Measurements from ENCODE around the gene COX5B.
"Not testable (repeated sequence)": the region's sequence is repeated elsewhere in the genome, so short reads cannot be mapped to it uniquely, and the experiment has no call there.

COX5B gene, protein sequence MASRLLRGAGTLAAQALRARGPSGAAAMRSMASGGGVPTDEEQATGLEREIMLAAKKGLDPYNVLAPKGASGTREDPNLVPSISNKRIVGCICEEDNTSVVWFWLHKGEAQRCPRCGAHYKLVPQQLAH

DNA sequence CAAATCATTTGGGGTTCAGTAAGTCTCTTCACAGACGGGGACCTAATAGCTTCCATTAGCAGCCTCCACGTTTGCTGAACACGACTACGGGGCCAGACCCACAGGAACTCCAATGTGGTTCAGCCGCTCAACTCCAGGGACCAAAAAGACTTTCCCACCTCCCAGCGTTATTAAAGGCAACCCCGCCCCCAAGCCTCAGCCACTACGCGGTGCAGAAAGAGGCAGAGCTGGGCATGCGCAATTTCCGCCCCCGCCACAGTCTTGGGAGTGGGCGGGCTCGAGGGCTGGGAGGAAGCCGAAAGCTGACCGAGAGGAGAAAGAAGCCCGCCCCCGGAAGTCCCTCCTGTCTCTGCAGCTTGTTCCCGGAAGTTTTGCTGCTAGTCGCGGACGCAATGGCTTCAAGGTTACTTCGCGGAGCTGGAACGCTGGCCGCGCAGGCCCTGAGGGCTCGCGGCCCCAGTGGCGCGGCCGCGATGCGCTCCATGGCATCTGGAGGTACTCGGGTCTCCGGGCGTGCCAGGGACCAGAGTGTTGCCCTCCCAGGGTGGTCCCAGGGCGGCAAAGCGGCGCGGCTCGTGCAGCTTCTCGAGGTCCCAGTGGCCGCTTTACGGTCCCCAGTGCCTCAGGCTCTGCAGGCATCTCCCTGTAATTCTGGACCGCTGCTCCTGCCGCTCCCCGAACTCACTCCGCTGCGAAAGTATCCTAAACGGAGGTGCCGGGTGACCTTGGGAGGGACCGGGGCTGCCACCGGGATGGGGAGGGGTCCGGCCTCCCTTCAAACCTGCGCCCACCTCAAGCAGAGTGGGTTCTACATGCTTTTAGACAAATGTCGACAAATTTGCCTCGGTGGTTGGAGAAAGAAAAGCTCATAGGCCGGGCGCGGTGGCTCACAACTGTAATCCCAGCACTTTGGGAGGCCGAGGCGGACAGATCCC, at the start of gene COX5B:
TSS of gene COX5B (plus strand) at position 368 of the 935 bp plus-strand sequence. CDS start at position 393, 25 bp downstream.
- H3K27me3 ChIP-seq (ENCODE audit: insufficient read depth, low read length), result no peaks in the 10 kb centered on the region
- no peaks in the 10 kb centered on the region for H3K9me3 ChIP-seq (ENCODE audit: low read length)
- H3K4me3 ChIP-seq (ENCODE audit: low read length), result peak within 1 kb of the TSS; percentile 88
- peaks cover 27% of the 10 kb centered on the region for H3K36me3 ChIP-seq (ENCODE audit: insufficient read depth, low read length)
- peak within 1 kb of the TSS; percentile 96 for H2AFZ ChIP-seq (ENCODE audit: low read depth, low read length)
- H3K4me1 ChIP-seq (ENCODE audit: insufficient read depth, low read length), result peaks cover 5% of the 10 kb centered on the region

DNA sequence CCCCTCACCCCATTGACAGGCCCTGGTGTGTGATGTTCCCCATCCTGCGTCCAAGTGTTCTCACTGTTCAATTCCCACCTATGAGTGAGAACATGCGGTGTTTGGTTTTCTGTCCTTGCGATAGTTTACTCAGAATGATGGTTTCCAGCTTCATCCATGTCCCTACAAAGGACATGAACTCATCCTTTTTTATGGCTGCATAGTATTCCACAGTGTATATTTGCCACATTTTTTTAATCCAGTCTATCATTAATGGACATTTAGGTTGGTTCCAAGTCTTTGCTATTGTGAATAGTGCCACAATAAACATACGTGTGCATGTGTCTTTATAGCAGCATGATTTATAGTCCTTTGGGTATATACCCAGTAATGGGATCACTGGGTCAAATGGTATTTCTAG, 49.7 kb upstream of the COX5B start:
- H3K4me3 ChIP-seq (ENCODE audit: low read length); H3K9me3 ChIP-seq (ENCODE audit: low read length); H3K27me3 ChIP-seq (ENCODE audit: insufficient read depth, low read length); H3K4me1 ChIP-seq (ENCODE audit: insufficient read depth, low read length); H2AFZ ChIP-seq (ENCODE audit: low read depth, low read length); H3K36me3 ChIP-seq (ENCODE audit: insufficient read depth, low read length): not testable (repeated sequence)

DNA sequence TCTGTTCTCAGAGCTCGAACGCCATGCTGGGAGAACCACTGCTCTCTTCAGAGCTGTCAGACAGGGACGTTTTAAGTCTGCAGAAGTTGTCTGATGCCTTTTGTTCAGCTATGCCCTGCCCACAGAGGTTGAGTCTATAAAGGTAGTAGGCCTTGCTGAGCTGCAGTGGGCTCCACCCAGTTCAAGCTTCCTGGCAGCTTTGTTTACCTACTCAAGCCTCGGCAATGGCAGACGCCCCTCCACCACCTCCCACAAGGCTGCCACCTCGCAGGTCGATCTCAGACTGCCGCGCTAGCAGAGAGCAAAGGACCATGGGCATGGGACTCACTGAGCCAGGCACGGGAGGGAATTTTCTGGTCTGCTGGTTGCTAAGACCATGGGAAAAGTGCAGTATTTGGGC, 44.3 kb upstream of the COX5B start:
- not testable (repeated sequence) for H3K4me1 ChIP-seq (ENCODE audit: insufficient read depth, low read length); H3K27me3 ChIP-seq (ENCODE audit: insufficient read depth, low read length); H3K9me3 ChIP-seq (ENCODE audit: low read length); H2AFZ ChIP-seq (ENCODE audit: low read depth, low read length); H3K4me3 ChIP-seq (ENCODE audit: low read length); H3K36me3 ChIP-seq (ENCODE audit: insufficient read depth, low read length)

DNA sequence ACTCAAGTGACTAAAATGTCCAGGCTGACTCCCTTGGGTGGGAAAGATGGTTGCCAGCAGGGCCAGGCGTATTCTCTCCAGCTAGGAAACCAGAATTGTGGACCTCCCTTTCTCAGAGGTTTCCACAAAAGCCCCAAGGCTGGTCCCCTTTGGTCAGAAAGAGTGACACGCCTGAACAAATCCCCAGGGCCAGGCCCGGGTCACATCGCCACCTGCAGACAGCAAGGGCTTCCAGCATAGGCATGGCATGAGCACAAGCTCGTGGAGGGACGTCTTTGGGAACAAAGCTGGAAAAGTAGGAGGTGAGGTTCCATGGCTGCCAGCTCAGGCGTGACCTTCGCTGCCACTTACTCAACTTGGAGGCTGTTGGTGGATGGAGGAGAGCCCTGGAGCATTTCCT, 40.8 kb upstream of the COX5B start:
- not testable (repeated sequence) for H3K27me3 ChIP-seq (ENCODE audit: insufficient read depth, low read length); H3K4me3 ChIP-seq (ENCODE audit: low read length); H2AFZ ChIP-seq (ENCODE audit: low read depth, low read length); H3K36me3 ChIP-seq (ENCODE audit: insufficient read depth, low read length); H3K4me1 ChIP-seq (ENCODE audit: insufficient read depth, low read length); H3K9me3 ChIP-seq (ENCODE audit: low read length)

DNA sequence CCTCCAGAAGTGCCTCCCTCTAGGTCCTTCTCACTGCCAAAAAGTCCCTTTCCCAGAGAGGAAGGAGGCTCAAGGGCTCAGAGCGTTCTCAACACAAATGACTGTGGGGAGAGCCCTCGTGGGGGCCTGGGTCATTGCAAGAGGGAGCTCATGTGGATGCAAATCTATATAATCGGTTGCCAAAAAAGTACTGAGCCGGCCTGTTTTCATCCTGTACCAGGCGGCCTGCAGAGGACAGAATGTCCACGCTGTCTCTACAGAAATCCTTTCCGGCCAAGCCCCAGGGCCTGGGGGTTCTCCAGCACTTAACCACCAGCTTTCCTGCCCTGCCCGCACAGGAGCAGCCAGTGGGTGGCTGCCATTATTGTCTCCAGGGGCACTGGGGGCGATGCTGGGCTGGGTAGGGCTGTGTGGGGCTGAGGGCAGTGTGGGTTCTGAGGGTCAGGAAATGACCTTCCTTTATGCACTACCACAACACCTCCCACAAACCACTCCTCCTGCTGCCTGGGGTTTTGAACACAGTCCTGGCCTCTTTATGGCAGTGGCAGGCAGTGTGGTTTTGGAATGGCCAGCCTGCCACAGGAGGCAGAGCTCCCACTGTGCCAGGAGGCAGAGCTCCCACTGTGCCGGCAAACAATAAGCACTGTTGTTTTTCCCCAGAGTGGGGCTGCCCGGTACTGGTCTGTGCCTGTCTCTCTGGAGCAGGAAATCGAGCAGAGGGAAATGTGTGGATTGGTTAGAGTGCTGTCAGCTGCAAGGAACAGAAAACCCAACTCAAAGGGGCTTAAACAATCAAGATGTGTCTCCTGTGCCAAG, 40.1 kb upstream of the COX5B start:
- H2AFZ ChIP-seq (ENCODE audit: low read depth, low read length); H3K27me3 ChIP-seq (ENCODE audit: insufficient read depth, low read length); H3K36me3 ChIP-seq (ENCODE audit: insufficient read depth, low read length); H3K4me3 ChIP-seq (ENCODE audit: low read length); H3K4me1 ChIP-seq (ENCODE audit: insufficient read depth, low read length); H3K9me3 ChIP-seq (ENCODE audit: low read length): not testable (repeated sequence)

- H3K9me3 ChIP-seq (ENCODE audit: low read length); H3K36me3 ChIP-seq (ENCODE audit: insufficient read depth, low read length); H3K4me1 ChIP-seq (ENCODE audit: insufficient read depth, low read length): not testable (repeated sequence)
Observed at GRCh38 chr2:97608745-97609144, 37.1 kb upstream of the COX5B start.

GRCh38 chr2:97611895-97612294, 34.0 kb upstream of the COX5B start:
- H3K36me3 ChIP-seq (ENCODE audit: insufficient read depth, low read length); H2AFZ ChIP-seq (ENCODE audit: low read depth, low read length); H3K9me3 ChIP-seq (ENCODE audit: low read length); H3K4me1 ChIP-seq (ENCODE audit: insufficient read depth, low read length); H3K27me3 ChIP-seq (ENCODE audit: insufficient read depth, low read length); H3K4me3 ChIP-seq (ENCODE audit: low read length): not testable (repeated sequence)

More at GRCh38 chr2:97608745-97609144, 37.1 kb upstream of the COX5B start:
- H3K27me3 ChIP-seq (ENCODE audit: insufficient read depth, low read length); H2AFZ ChIP-seq (ENCODE audit: low read depth, low read length); H3K4me3 ChIP-seq (ENCODE audit: low read length): not testable (repeated sequence)

DNA sequence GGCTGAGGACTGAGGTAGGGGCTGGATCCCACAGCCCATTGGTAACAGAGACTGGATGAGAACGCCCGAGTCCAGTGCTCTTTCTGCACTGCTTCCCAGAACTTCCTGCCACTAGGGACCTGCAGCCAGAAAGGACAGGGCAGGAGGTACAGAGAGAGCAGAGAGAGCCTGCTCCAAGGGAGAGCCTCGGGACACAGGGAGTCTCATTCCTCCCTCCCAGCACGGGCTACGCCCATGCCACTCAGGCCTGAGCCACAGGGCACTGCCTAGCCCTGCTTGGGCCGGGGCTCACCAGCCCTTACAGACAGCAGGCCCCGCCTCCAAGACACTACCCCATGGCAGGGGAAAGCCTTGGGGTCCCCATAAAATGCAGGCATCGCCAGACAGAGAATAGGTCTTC, 30.1 kb upstream of the COX5B start:
- not testable (repeated sequence) for H3K4me3 ChIP-seq (ENCODE audit: low read length); H3K4me1 ChIP-seq (ENCODE audit: insufficient read depth, low read length); H3K36me3 ChIP-seq (ENCODE audit: insufficient read depth, low read length); H3K9me3 ChIP-seq (ENCODE audit: low read length); H2AFZ ChIP-seq (ENCODE audit: low read depth, low read length); H3K27me3 ChIP-seq (ENCODE audit: insufficient read depth, low read length)

DNA sequence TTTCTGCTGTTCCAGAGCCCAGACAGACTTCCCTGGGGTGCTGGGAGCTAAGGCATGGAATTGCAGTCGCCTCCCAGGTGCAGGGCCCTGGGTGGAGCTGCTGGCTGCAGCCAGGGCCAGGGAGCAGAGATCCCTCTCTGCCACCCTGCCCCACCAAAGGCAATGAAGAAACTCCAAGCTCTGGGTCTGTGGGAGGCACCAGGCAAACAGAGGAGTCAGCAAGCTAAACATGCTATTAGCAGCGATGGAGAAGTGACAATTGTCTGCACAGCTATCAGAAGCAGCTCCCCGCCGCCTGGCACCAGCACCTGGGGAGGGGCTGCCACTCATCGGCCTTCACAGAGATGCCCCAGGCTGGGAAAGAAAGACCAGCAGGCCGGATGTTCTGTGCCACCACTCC, 28.0 kb upstream of the COX5B start:
- H3K36me3 ChIP-seq (ENCODE audit: insufficient read depth, low read length), result no peaks in the 10 kb centered on the region
- H3K27me3 ChIP-seq (ENCODE audit: insufficient read depth, low read length), result no peaks in the 10 kb centered on the region
- H3K9me3 ChIP-seq (ENCODE audit: low read length), result no peaks in the 10 kb centered on the region
- no peak overlapping the region for H3K4me3 ChIP-seq (ENCODE audit: low read length)
- no peak overlapping the region for H2AFZ ChIP-seq (ENCODE audit: low read depth, low read length)
- no peaks in the 10 kb centered on the region for H3K4me1 ChIP-seq (ENCODE audit: insufficient read depth, low read length)

DNA sequence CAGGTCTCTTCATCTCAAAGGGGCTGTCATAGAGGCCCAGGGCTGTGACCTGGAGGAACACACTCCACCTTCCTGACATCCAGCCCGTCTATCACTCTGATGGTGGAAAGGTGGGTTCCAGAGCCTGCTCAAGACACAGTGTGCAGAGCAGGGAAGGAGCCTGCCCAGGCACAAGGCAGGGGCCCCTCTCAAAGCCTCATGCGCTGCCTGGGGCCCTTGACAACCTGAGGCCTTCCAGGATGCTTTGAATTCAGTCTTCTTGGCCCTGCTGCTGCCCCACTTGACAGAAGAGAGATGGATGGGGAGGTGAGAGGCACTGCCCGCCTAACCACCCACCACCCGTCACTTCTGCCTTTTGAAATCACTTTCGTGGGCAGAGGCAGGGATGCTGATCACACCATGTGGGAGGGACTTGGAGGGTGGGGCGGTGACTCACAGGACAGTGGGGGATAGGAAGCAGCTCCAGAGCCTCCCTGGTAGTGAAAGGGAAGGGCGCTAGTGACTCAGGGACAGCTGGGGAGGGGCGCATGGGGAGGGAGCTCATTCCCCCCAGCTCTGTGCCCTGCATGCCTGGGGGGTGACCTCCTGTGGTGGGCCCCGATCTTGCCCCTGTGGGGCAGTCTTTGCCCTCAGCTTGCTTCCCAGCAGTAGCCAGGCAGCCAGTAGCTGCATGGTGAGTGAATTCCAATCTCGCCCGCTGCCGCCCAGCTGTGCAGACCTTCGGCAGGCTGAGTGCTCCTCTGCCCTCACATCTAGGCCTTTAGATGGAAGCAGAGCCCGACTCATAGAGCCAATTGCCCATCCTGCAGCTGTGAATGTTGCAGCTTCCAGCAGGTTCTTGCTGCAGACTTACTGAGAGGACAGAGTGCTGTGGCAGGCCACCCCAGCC, 26.7 kb upstream of the COX5B start:
- not testable (repeated sequence) for H3K36me3 ChIP-seq (ENCODE audit: insufficient read depth, low read length); H2AFZ ChIP-seq (ENCODE audit: low read depth, low read length); H3K9me3 ChIP-seq (ENCODE audit: low read length); H3K4me1 ChIP-seq (ENCODE audit: insufficient read depth, low read length); H3K4me3 ChIP-seq (ENCODE audit: low read length); H3K27me3 ChIP-seq (ENCODE audit: insufficient read depth, low read length)

DNA sequence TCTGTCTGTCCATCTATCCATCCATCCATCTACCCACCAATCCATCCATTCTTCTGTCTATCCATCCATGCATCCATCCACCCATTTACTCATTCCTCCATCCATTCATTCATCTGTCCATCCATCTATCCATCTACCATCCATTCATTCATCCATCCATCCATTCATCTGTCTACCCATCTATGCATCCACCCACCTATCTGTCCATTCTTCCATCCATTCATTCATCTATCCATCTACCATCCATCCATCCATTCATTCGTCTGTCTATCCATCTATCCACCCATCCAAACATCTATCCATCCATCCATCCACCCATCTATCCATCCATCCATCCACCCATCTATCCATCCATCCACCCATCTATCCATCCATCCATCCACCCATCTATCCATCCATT, 25.4 kb upstream of the COX5B start:
- not testable (repeated sequence) for H3K36me3 ChIP-seq (ENCODE audit: insufficient read depth, low read length); H3K9me3 ChIP-seq (ENCODE audit: low read length); H3K27me3 ChIP-seq (ENCODE audit: insufficient read depth, low read length); H3K4me1 ChIP-seq (ENCODE audit: insufficient read depth, low read length); H2AFZ ChIP-seq (ENCODE audit: low read depth, low read length); H3K4me3 ChIP-seq (ENCODE audit: low read length)

DNA sequence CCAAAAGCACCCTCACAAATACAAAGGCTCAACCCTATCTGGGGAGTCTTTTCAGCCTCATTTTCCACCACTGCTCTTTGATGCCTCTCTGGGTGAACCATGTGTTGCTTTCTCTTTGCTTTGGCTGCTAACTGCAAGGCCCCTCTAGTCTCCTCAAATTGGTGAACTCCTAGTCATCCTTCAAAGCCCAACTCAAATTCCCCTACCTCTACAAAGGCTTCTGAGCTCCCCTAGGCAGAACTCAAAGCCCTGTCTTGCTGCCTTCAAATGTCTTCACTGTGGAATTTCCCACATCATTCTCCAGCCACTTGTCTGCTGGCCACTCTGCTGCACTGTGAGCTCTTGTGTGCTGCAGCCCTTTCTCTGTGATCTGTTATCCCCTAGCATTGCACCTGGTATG, 22.9 kb upstream of the COX5B start:
- H3K27me3 ChIP-seq (ENCODE audit: insufficient read depth, low read length); H3K4me1 ChIP-seq (ENCODE audit: insufficient read depth, low read length): not testable (repeated sequence)

More for the DNA sequence above, 22.9 kb upstream of the COX5B start:
- H3K4me3 ChIP-seq (ENCODE audit: low read length); H2AFZ ChIP-seq (ENCODE audit: low read depth, low read length); H3K9me3 ChIP-seq (ENCODE audit: low read length); H3K36me3 ChIP-seq (ENCODE audit: insufficient read depth, low read length): not testable (repeated sequence)
